Transverse colon (tissue), 4 donors: Measurements from ENCODE around the gene CRELD2. TPM values are rescaled to one million over a fixed set of nuclear protein-coding genes. Genes with fewer than 3 reads are reported as not detected.

ENCODE experiments used
- DNase-seq: peaks from one replicate; pipeline ENCODE4 v3.0.0-alpha.2; 2019
- H3K27ac ChIP-seq, 4 donors: fragments of 200-600 bp; sonication (generic); 2 replicates each; pipeline ENCODE4 v1.5.1; 2016 to 2018; ENCODE audit warnings: inconsistent platforms in 4 of 4
- H3K27me3 ChIP-seq: fragments of 200-600 bp; sonication (generic); 2 replicates; pipeline ENCODE4 v1.5.1; 2017; ENCODE audit warnings: inconsistent platforms
- H3K36me3 ChIP-seq, 4 donors: fragments of 200-600 bp; sonication (generic); 2 replicates each; pipeline ENCODE4 v1.5.1; 2017 to 2019; ENCODE audit warnings: inconsistent platforms in 4 of 4
- H3K4me1 ChIP-seq, 4 donors: fragments of 200-600 bp; sonication (generic); 2 replicates each; pipeline ENCODE4 v1.5.1; 2017 to 2020; ENCODE audit warnings: inconsistent platforms in 4 of 4
- H3K4me3 ChIP-seq, 4 donors: fragments of 200-600 bp; sonication (generic); 1 replicate in 1 of 4; 2 replicates in 3 of 4; pipeline versions ENCODE4 v1.5.1 to v1.6.1; 2017 to 2019; ENCODE audit warnings: inconsistent platforms in 4 of 4
- H3K9me3 ChIP-seq, 2 donors: fragments of 200-600 bp; sonication (generic); 2 replicates each; pipeline ENCODE4 v1.5.1; 2017 to 2019; ENCODE audit warnings: inconsistent platforms in 2 of 2
- EP300 ChIP-seq: sonication (generic); formaldehyde crosslinking; IDR thresholded peaks from one replicate; pipeline ENCODE4 v1.6.1; 2017; ENCODE audit warnings: antibody characterized with exemption, low read depth
- POLR2A ChIP-seq: fragments of 450-650 bp; IDR thresholded peaks from one replicate; pipeline ENCODE4 v1.6.1; 2016; ENCODE audit warnings: antibody characterized with exemption, mild to moderate bottlenecking, moderate library complexity
- POLR2AphosphoS5 ChIP-seq, 3 donors: sonication (generic); formaldehyde crosslinking; IDR thresholded peaks; one replicate each; pipeline ENCODE4 v1.6.1; 2016; ENCODE audit warnings: antibody characterized with exemption in 3 of 3
- WGBS, 2 donors: methylation state at CpG; one replicate each; pipeline ENCODE4 v1.1.5; 2018; ENCODE audit warnings: low coverage in 1 of 2; 5-methylcytosine and 5-hydroxymethylcytosine counted together
- in situ Hi-C, 4 donors: fragments of 200-750 bp; cut with MboI; loops; one replicate each; pipeline versions ENCODE4 v1.15.0 to v1.15.1; 2017; ENCODE audit warnings: low sequenced_read_pairs in 3 of 4, low pct_ligation_motif_present in 1 of 4, low pct_unique_long_range_greater_than_20kb in 1 of 4
- intact Hi-C: fragments of 100-400 bp; cut with DNase I; formaldehyde crosslinking; loops from one replicate; pipeline ENCODE4 v1.15.1; 2023; ENCODE audit warnings: low total_unique reads
- total RNA-seq, 4 donors: library from RNA; depleted of rRNA; stranded (reverse); fragments of >200 nt; gene quantifications; one replicate each; pipeline ENCODE4 v1.1.0, GENCODE V29; 2016
- TF ChIP-seq, protein P1 (sequence below), 5 experiments: fragments of 200-600 bp in 3 of 5; fragments of 450-650 bp in 2 of 5; sonication (generic) in 3 of 5; IDR thresholded peaks; 1 replicate in 2 of 5; 2 replicates in 3 of 5; pipeline ENCODE4 v1.5.1; 2016 to 2017; ENCODE audit warnings: antibody characterized with exemption in 5 of 5, inconsistent platforms in 3 of 5, mild to moderate bottlenecking in 2 of 5, moderate library complexity in 1 of 5

The CRELD2 gene
- total RNA-seq, 4 donors from 2014 or later: 31.0 to 37.9 (median 36.4) TPM

DNA sequence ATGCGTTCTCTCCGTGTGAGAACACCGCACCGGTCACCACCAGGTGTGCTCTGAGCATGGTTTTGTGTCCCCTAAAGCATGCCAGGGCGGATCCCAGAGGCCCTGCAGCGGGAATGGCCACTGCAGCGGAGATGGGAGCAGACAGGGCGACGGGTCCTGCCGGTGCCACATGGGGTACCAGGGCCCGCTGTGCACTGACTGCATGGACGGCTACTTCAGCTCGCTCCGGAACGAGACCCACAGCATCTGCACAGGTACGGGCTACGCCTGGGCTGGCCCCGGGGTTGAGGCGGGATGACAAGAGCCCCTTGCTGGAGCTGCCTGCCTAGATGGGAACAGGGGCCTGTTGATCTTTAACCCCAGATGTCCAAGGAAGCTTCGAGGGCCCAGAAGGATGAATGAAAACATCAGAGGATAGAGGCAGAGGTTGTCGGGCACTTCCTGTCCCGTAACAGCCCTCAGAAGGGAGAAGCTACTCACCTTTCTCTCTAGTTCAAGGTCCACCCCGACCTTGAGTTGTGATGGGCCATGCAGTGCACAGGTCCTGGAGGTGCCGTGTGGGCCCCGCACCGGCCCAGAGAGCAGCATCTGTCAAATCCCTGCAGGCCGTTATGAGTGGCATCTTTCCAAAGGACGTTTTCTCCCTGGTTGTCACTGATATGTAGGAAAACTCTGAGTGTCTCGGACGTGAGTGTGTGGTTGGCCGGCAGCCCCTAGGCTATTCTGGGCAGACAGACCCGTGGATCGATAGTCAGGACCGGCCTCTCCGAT is 3.3 kb downstream of the CRELD2 start:
- H3K4me1 ChIP-seq: peaks cover 12 to 23% (median 19%) of the 10 kb centered on the region in 4 donors
- WGBS, 2 donors: 91% methylated on average over 34 of the region's 35 CpGs; no CpG with 5 or more reads in 1 of the 2 donors
- H3K9me3 ChIP-seq: no peaks in the 10 kb centered on the region
- TF ChIP-seq, protein P1, sequence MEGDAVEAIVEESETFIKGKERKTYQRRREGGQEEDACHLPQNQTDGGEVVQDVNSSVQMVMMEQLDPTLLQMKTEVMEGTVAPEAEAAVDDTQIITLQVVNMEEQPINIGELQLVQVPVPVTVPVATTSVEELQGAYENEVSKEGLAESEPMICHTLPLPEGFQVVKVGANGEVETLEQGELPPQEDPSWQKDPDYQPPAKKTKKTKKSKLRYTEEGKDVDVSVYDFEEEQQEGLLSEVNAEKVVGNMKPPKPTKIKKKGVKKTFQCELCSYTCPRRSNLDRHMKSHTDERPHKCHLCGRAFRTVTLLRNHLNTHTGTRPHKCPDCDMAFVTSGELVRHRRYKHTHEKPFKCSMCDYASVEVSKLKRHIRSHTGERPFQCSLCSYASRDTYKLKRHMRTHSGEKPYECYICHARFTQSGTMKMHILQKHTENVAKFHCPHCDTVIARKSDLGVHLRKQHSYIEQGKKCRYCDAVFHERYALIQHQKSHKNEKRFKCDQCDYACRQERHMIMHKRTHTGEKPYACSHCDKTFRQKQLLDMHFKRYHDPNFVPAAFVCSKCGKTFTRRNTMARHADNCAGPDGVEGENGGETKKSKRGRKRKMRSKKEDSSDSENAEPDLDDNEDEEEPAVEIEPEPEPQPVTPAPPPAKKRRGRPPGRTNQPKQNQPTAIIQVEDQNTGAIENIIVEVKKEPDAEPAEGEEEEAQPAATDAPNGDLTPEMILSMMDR (IDR thresholded peaks at IDR 0.05): no peak
- TF ChIP-seq POLR2A: no peak
- TF ChIP-seq POLR2AphosphoS5 (IDR thresholded peaks at IDR 0.05): no peak
- no peak for TF ChIP-seq EP300
- in situ Hi-C loops (loop anchor here in 2 of 4 donors (10.0 kb wide), 1 partner anchor 113 kb away; no protein-coding TSS in a partner anchor), intact Hi-C loops (loop anchor here (5.0 kb wide), 1 partner anchor 154 kb away; no protein-coding TSS in a partner anchor)
- H3K36me3 ChIP-seq: no peaks in the 10 kb centered on the region
- no peak overlapping the region for H3K4me3 ChIP-seq
- DNase-seq: no peak
- H3K27me3 ChIP-seq: no peaks in the 10 kb centered on the region
- no peak overlapping the region for H3K27ac ChIP-seq

- H3K4me3 ChIP-seq: no peak overlapping the region
- no peaks in the 10 kb centered on the region for H3K9me3 ChIP-seq
- in situ Hi-C loops (loop anchor here in 2 of 4 donors (10.0 kb wide), 1 partner anchor 112 kb away; no protein-coding TSS in a partner anchor), intact Hi-C loops (loop anchor here (5.0 kb wide), 1 partner anchor 155 kb away; no protein-coding TSS in a partner anchor)
- no peaks in the 10 kb centered on the region for H3K27me3 ChIP-seq
- no peak for DNase-seq
- TF ChIP-seq POLR2A: no peak
- TF ChIP-seq, protein P1 (IDR thresholded peaks at IDR 0.05): no peak
- TF ChIP-seq POLR2AphosphoS5 (IDR thresholded peaks at IDR 0.05): no peak
- no peak overlapping the region for H3K27ac ChIP-seq
- no peaks in the 10 kb centered on the region for H3K36me3 ChIP-seq
- WGBS, 2 donors: 80 to 95% methylated on average over 2 to 8 of the region's 22 CpGs
- H3K4me1 ChIP-seq: peaks cover 7 to 16% (median 12%) of the 10 kb centered on the region in 4 donors
Observed at GRCh38 chr22:49922484-49922883, 4.0 kb downstream of the CRELD2 start.

DNA sequence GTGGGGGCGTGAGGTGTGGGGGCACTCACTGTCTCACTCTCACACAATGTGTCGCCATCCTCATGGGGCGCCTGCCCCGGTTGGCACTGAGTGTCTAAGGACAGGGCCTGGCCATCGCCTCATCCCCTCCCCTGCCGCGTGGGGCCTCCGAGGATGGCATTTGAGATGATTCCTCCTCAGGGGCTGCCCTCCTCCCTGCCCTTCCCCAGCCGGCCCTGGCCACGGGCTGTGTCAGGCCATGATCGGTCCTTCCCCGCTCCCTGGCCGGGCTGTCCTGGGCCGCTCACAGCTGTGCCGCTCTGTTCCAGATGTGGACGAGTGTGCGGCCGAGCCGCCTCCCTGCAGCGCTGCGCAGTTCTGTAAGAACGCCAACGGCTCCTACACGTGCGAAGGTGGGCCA is 4.5 kb downstream of the CRELD2 start:
- in situ Hi-C loops: loop anchor here in 2 of 4 donors (10.0 kb wide), 1 partner anchor 112 kb away; no protein-coding TSS in a partner anchor
- whole genome bisulfite sequencing, 2 donors: 60 to 94% methylated on average over 1 to 25 of the region's 25 CpGs
- Histone ChIP-seq H3K9me3 (no peaks in the 10 kb centered on the region), H3K27me3 (no peaks in the 10 kb centered on the region), H3K4me3 (no peak overlapping the region), H3K27ac (no peak overlapping the region), H3K4me1 (peaks cover 5 to 12% (median 9%) of the 10 kb centered on the region in 4 donors), H3K36me3 (no peaks in the 10 kb centered on the region)
- intact Hi-C loops: loop anchor here (5.0 kb wide), 1 partner anchor 156 kb away; no protein-coding TSS in a partner anchor
- TF ChIP-seq POLR2AphosphoS5 (IDR thresholded peaks at IDR 0.05) (no peak), EP300 (no peak), POLR2A (no peak)
- TF ChIP-seq, protein P1 (IDR thresholded peaks at IDR 0.05): no peak
- no peak for DNase-seq

DNA sequence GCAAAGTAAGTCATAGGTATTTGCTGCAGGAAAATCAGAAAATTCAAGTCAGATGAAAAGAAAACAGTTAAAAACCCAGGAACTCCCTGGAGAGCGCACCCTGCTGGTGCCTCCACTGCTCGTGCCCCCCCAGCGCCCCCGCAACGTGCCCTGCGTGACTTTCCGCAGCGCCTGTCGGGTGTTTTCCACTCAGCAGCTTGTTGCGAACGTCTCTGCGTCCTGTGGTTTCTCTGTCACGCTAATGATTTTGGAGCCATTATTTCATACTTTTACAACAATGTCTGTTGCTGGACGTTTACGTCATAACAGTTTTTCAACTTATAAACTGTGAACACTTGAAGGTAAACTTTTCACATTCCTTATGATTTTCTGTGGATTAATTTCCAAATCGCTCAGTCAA is 5.0 kb downstream of the CRELD2 start:
- TF ChIP-seq, protein P1 (IDR thresholded peaks at IDR 0.05): peak in 1 of 5 experiments; percentile 14
- TF ChIP-seq POLR2AphosphoS5 (IDR thresholded peaks at IDR 0.05): no peak
- no peak for TF ChIP-seq POLR2A
- TF ChIP-seq EP300: no peak
- in situ Hi-C loops (loop anchor here in 2 of 4 donors (10.0 kb wide), 1 partner anchor 111 kb away; no protein-coding TSS in a partner anchor), intact Hi-C loops (loop anchor here (5.0 kb wide), 1 partner anchor 156 kb away; no protein-coding TSS in a partner anchor)
- Histone ChIP-seq H3K9me3 (no peaks in the 10 kb centered on the region), H3K4me3 (no peak overlapping the region), H3K27ac (no peak overlapping the region), H3K27me3 (no peaks in the 10 kb centered on the region), H3K36me3 (no peaks in the 10 kb centered on the region), H3K4me1 (peaks cover 5 to 12% (median 9%) of the 10 kb centered on the region in 4 donors)
- no peak for DNase-seq
- 61 to 81% methylated on average over 5 to 16 of the region's 16 CpGs for WGBS, 2 donors
